RWPE1 (cell line): ENCODE data around the gene BLOC1S5.

ENCODE experiments used
- CTCF ChIA-PET: fragments of 350-600 bp; sonication (Branson Sonifier 250); formaldehyde crosslinking; extraction: SDS; loops from one replicate; lab custom pipeline; 2021; lab: Yijun Ruan, JAX
- POLR2A ChIA-PET: fragments of 400-600 bp; formaldehyde crosslinking; extraction: SDS; loops from one replicate; lab custom pipeline; 2020; ENCODE audit warnings: antibody characterized with exemption; ENCODE audit not compliant: low non-redundant PET; lab: Yijun Ruan, JAX
- DNase-seq: peaks from one replicate; pipeline ENCODE4 v3.0.0; 2012; ENCODE audit warnings: low spot score
- H3K27ac ChIP-seq: fragments of 450-650 bp; 2 replicates; pipeline ENCODE4 v1.5.1; 2017
- CTCF ChIP-seq: fragments of 450-650 bp; conservative IDR thresholded peaks from 2 replicates; pipeline ENCODE4 v1.5.1; 2017; ENCODE audit warnings: low read depth, mild to moderate bottlenecking

The BLOC1S5 gene

GRCh38 chr6:8005136-8005535 lies 59.1 kb downstream of the BLOC1S5 start:
- CTCF ChIA-PET = interaction anchor here (0.7 to 1.5 kb wide), 3 partner anchors 13 to 284 kb away, joined by 4 to 5 read pairs (median 4); no protein-coding TSS in a partner anchor
- H3K27ac ChIP-seq = no peak overlapping the region
- DNase-seq = no peak
- POLR2A ChIA-PET = no interaction called here
- no peak for TF ChIP-seq CTCF

- no peak overlapping the region for H3K27ac ChIP-seq
- DNase-seq = no peak
- CTCF ChIA-PET = no interaction called here
- POLR2A ChIA-PET = no interaction called here
- no peak for TF ChIP-seq CTCF
These were observed 63.6 kb downstream of the BLOC1S5 start for GRCh38 chr6:8000636-8001035.

GRCh38 chr6:8000188-8000596 lies 64.0 kb downstream of the BLOC1S5 start:
- DNase-seq = no peak
- POLR2A ChIA-PET = no interaction called here
- CTCF ChIA-PET = no interaction called here
- H3K27ac ChIP-seq = no peak overlapping the region
- TF ChIP-seq CTCF = no peak

- CTCF ChIA-PET = no interaction called here
- POLR2A ChIA-PET = no interaction called here
- no peak overlapping the region for H3K27ac ChIP-seq
- no peak for DNase-seq
- TF ChIP-seq CTCF = no peak
These were observed 65.0 kb downstream of the BLOC1S5 start for GRCh38 chr6:7999201-7999600.

GRCh38 chr6:7998103-7998725 lies 66.0 kb downstream of the BLOC1S5 start:
- TF ChIP-seq CTCF = no peak
- no peak for DNase-seq
- H3K27ac ChIP-seq = peak overlapping the region; percentile 65
- POLR2A ChIA-PET = interaction anchor here (0.6 kb wide), 1 partner anchor 20 kb away, joined by 19 read pairs; no protein-coding TSS in a partner anchor
- CTCF ChIA-PET = interaction anchor here (0.6 kb wide), 1 partner anchor 302 kb away, joined by 3 read pairs; no protein-coding TSS in a partner anchor

- no peak for DNase-seq
- no peak overlapping the region for H3K27ac ChIP-seq
- TF ChIP-seq CTCF = no peak
- ChIA-PET CTCF (interaction anchor here (0.6 kb wide), 1 partner anchor 15 kb away, joined by 4 read pairs; no protein-coding TSS in a partner anchor), POLR2A (no interaction called here)
These were observed 66.9 kb downstream of the BLOC1S5 start for GRCh38 chr6:7997286-7997685.
